GM21360 (cell line): ENCODE data around the gene SLC2A13.
"Not testable (repeated sequence)": the region's sequence is repeated elsewhere in the genome, so short reads cannot be mapped to it uniquely, and the experiment has no call there.

Experiments used
- ATAC-seq: cut with Tn5 transposase; IDR thresholded peaks from one replicate; pipeline ENCODE4 v1.9.1; 2021; ENCODE audit warnings: mild to moderate bottlenecking, moderate library complexity; ENCODE audit not compliant: unreplicated experiment

SLC2A13 gene

GRCh38 chr12:39777465-39777864, 328.4 kb downstream of the SLC2A13 start:
- no peak for ATAC-seq

- ATAC-seq, result no peak
These were observed 332.6 kb downstream of the SLC2A13 start for GRCh38 chr12:39773266-39773665.

GRCh38 chr12:39772821-39773259, 333.0 kb downstream of the SLC2A13 start:
- ATAC-seq, result no peak

- no peak for ATAC-seq
These were observed 334.4 kb downstream of the SLC2A13 start for GRCh38 chr12:39771456-39771855.

GRCh38 chr12:39764944-39765560, 340.8 kb downstream of the SLC2A13 start:
- ATAC-seq, result no peak

GRCh38 chr12:39763890-39764169, 342.1 kb downstream of the SLC2A13 start:
- no peak for ATAC-seq

- ATAC-seq, result no peak
These were observed 342.6 kb downstream of the SLC2A13 start for GRCh38 chr12:39763071-39763889.

GRCh38 chr12:39755478-39755877, 350.4 kb downstream of the SLC2A13 start:
- no peak for ATAC-seq

- no peak for ATAC-seq
These were observed 353.3 kb downstream of the SLC2A13 start for GRCh38 chr12:39752482-39753137.

- not testable (repeated sequence) for ATAC-seq
These were observed 359.7 kb downstream of the SLC2A13 start for GRCh38 chr12:39746151-39746550.

GRCh38 chr12:39743655-39744054, 362.2 kb downstream of the SLC2A13 start:
- ATAC-seq, result no peak

GRCh38 chr12:39736406-39736805, 369.5 kb downstream of the SLC2A13 start:
- no peak for ATAC-seq

GRCh38 chr12:39723831-39724230, 382.1 kb downstream of the SLC2A13 start:
- ATAC-seq, result no peak

- no peak for ATAC-seq
These were observed 383.4 kb downstream of the SLC2A13 start for GRCh38 chr12:39722504-39722903.

- no peak for ATAC-seq
These were observed 392.3 kb downstream of the SLC2A13 start for GRCh38 chr12:39713552-39713951.

GRCh38 chr12:39712334-39712733, 393.5 kb downstream of the SLC2A13 start:
- no peak for ATAC-seq
